ENCODE data around the gene EIF2A.

EIF2A gene

DNA sequence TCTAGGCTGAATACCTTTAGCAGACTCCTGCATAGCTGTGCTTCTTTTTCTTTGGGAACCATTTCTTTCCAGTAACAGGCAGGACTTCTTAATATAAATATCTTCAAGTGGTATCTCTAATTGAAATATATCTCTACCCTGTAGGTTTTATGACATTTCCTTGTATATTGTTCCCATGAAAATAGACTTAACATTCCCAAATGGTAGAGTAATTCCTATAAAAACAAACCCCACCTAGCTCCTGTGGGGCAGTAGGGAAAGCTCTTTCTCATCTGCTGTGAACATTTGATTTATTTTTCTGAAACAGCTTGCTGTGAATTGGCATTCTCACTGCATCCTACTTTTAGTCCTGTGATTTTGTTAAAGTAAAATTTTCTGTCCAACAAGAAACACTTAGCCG lies 77.4 kb downstream of the EIF2A start:
- TF ChIP-seq, protein P1, sequence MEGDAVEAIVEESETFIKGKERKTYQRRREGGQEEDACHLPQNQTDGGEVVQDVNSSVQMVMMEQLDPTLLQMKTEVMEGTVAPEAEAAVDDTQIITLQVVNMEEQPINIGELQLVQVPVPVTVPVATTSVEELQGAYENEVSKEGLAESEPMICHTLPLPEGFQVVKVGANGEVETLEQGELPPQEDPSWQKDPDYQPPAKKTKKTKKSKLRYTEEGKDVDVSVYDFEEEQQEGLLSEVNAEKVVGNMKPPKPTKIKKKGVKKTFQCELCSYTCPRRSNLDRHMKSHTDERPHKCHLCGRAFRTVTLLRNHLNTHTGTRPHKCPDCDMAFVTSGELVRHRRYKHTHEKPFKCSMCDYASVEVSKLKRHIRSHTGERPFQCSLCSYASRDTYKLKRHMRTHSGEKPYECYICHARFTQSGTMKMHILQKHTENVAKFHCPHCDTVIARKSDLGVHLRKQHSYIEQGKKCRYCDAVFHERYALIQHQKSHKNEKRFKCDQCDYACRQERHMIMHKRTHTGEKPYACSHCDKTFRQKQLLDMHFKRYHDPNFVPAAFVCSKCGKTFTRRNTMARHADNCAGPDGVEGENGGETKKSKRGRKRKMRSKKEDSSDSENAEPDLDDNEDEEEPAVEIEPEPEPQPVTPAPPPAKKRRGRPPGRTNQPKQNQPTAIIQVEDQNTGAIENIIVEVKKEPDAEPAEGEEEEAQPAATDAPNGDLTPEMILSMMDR (IDR thresholded peaks at IDR 0.05) = no peak
- Histone ChIP-seq H3K4me3 (no peak overlapping the region), H3K27ac (no peak overlapping the region)
- DNase-seq (ENCODE audit: low spot score) = no peak

DNA sequence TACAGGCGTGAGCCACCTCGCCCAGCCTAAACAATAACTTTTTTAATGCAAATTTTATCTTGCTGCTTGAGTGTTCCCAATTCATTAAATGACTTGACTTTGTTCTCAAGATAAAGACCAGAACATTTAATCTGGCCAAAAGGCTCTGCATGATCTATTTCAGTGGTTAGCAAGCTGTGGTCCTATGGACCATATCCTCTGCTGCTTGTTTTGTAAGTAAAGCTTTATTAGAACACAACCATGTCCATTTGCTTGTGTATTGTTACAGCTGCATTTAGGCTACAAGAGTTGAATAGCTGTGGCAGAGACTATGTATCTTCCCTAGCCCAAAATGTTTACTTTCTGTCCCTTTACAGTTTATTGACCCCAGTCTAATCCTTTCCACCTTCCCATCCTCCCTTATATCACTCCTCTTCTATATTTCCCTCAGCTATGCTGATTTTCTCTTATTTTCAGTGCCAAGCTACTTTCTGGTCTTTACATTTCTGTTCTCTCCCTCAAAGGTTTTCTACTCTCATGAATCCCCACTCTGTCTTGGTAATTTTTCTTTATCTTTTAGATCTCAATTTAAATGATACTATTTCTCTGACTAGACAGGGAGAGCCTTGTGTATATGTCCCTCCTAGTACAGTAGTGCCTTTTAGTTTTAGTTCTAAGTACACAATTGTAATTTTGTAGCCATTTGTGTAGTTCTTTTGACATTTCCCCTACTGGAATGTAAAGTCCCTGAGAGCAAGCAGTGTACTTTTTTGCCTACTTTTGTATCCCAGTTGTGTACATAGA lies 79.8 kb downstream of the EIF2A start:
- Histone ChIP-seq H3K4me3 (no peak overlapping the region), H3K27ac (no peak overlapping the region)
- TF ChIP-seq, protein P1 (IDR thresholded peaks at IDR 0.05) = no peak
- no peak for DNase-seq (ENCODE audit: low spot score)

DNA sequence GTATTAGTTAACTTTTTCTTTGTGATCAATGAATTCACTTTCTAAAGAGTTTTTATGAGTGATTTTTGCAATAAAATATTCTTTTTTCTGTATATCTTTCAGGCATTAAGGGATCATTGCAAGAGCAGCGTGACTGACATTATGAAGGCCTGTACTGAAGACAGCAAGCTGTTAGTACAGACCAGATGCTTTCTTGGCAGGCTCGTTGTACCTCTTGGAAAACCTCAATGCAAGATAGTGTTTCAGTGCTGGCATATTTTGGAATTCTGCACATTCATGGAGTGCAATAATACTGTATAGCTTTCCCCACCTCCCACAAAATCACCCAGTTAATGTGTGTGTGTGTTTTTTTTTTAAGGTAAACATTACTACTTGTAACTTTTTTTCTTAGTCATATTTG lies 81.0 kb downstream of the EIF2A start:
- Histone ChIP-seq H3K27ac (no peak overlapping the region), H3K4me3 (no peak overlapping the region)
- TF ChIP-seq, protein P1 (IDR thresholded peaks at IDR 0.05) = no peak
- DNase-seq (ENCODE audit: low spot score) = no peak

DNA sequence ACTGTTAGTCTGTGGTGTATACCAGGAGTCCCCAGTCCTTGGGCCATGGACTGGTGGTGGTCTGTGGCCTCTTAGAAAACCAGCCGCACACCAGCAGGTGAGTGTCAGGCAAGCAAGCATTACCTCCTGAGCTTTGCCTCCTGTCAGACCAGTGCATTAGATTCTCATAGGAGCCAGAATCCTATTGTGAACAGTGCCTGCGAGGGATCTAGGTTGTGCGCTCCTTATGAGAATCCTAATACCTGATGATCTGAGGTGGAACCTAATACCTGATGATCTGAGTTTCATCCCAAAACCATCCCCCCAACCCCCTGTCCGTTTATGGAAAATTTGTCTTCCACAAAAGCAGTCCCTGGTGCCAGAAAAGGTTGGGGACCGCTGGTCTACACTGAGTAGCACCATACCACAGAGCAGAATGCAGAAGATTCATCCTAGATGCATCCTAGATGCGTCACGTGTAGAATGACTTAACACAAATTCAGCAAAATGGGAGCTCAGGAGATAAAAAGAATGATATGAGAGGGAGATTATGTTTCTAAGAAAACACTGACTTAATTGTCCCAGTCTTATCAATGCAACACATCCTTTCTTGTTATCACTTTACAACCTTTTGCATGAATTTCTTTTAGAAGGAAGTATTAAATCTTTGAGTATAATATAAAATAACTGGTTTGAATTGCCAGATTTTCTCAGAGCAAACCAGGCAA lies 85.1 kb downstream of the EIF2A start:
- TF ChIP-seq, protein P1 (IDR thresholded peaks at IDR 0.05) = no peak
- no peak overlapping the region for H3K27ac ChIP-seq
- DNase-seq (ENCODE audit: low spot score) = no peak
- H3K4me3 ChIP-seq = no peak overlapping the region

DNA sequence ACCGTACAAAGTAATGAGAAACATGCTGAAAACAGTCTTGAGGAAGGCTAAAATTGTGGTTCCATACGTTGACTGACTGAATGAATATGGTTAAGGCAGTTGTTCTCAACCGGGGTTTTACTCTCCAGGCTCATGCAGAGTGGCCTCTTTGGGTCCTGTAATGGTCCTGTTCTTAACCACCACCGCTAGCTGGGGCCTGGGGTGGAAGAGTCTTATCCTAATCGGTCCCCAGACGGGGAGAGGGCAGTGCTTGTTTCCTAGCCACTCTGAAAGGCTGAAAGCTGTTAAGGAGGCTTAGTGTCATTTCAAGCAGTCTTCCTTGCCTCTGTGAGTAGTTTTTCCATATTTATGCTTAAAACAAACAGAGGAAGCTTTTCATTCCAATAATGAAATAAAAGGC lies 88.5 kb downstream of the EIF2A start:
- no peak for DNase-seq (ENCODE audit: low spot score)
- no peak overlapping the region for H3K4me3 ChIP-seq
- TF ChIP-seq, protein P1 (IDR thresholded peaks at IDR 0.05) = no peak
- H3K27ac ChIP-seq = no peak overlapping the region

DNA sequence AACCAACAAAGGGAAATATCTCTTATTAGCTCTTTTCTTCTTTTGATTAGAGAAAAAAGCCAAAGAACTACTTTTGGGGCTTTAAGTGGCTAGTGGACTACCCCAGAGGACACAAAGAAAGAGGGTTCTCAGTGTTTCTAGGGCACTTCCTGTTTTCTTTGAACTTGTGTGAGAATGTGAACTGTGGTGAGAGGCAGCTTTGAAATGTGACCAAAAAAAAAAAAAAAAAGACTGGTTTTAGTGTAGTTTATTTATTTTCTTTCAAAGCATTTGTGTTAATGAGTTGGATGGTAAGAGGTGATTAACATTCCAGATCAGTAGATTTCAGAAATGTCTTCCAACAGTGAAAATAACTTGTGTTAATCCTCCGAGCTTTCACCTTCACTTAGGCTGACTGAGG lies 88.9 kb downstream of the EIF2A start:
- no peak for DNase-seq (ENCODE audit: low spot score)
- Histone ChIP-seq H3K4me3 (no peak overlapping the region), H3K27ac (no peak overlapping the region)
- TF ChIP-seq, protein P1 (IDR thresholded peaks at IDR 0.05) = no peak

Measured in coronary artery (tissue), 2 donors.